Lung (tissue), 12 donors: ENCODE results near the gene SNAPC1. TPM values are rescaled to one million over a fixed set of nuclear protein-coding genes. Genes with fewer than 3 reads are reported as not detected.

Experiments
- ATAC-seq: fragments of 200-7000 bp; cut with Tn5 transposase; one replicate; pipeline ENCODE4 v1.9.1; 2020; ENCODE audit warnings: moderate number of reproducible peaks; ENCODE audit not compliant: insufficient read depth, low FRiP score
- DNase-seq, 3 donors: peaks; one replicate each; pipeline ENCODE4 v3.0.0-alpha.2; 2013 to 2017
- H3K27ac ChIP-seq, 2 donors: one replicate each; pipeline ENCODE4 v1.5.1; 2013; ENCODE audit warnings: mild to moderate bottlenecking in 2 of 2, moderate library complexity in 2 of 2, control low read depth in 1 of 2, inconsistent platforms in 1 of 2, low read depth in 1 of 2, low read length in 1 of 2
- H3K27me3 ChIP-seq, 3 donors: one replicate each; pipeline ENCODE4 v1.5.1; 2013; ENCODE audit warnings: low read length in 2 of 3; ENCODE audit not compliant: control insufficient read depth in 3 of 3, insufficient read depth in 3 of 3
- H3K36me3 ChIP-seq, 4 donors: one replicate each; pipeline ENCODE4 v1.5.1; 2013; ENCODE audit warnings: low read length in 4 of 4, mild to moderate bottlenecking in 1 of 4, moderate library complexity in 1 of 4; ENCODE audit not compliant: control insufficient read depth in 4 of 4, insufficient read depth in 4 of 4
- H3K4me1 ChIP-seq, 5 donors: one replicate each; pipeline ENCODE4 v1.5.1; 2013; ENCODE audit warnings: low read length in 5 of 5, mild to moderate bottlenecking in 2 of 5, moderate library complexity in 1 of 5; ENCODE audit not compliant: control insufficient read depth in 5 of 5, insufficient read depth in 5 of 5
- H3K4me3 ChIP-seq: one replicate; pipeline ENCODE4 v1.5.1; 2013; ENCODE audit warnings: mild to moderate bottlenecking, control low read depth, moderate library complexity
- H3K9ac ChIP-seq, 2 donors: one replicate each; pipeline ENCODE4 v1.5.1; 2013; ENCODE audit warnings: low read length in 2 of 2, control low read depth in 1 of 2; ENCODE audit not compliant: insufficient read depth in 1 of 2
- H3K9me3 ChIP-seq, 4 donors: one replicate each; pipeline ENCODE4 v1.5.1; 2013; ENCODE audit warnings: low read length in 3 of 4, mild to moderate bottlenecking in 1 of 4, moderate library complexity in 1 of 4; ENCODE audit not compliant: control insufficient read depth in 4 of 4, insufficient read depth in 3 of 4
- CTCF ChIP-seq: IDR thresholded peaks from 2 replicates; pipeline ENCODE4 v1.5.1; 2012; ENCODE audit warnings: mild to moderate bottlenecking; ENCODE audit errors: control extremely low read depth, extremely low read depth
- WGBS, 2 donors: extraction: QIAGEN DNeasy Blood & Tissue Kit; methylation state at CpG; one replicate each; pipeline ENCODE4 v1.1.7; 2013; 5-methylcytosine and 5-hydroxymethylcytosine counted together
- polyA plus RNA-seq, 2 donors: library from polyadenylated mRNA; stranded (reverse); fragments of 200-250 nt; gene quantifications; one replicate each; pipeline ENCODE4 v1.2.1, GENCODE V29; 2013
- total RNA-seq, 2 donors: library from RNA; depleted of rRNA in 1 of 2; stranded (reverse); fragments of >200 nt in 1 of 2; gene quantifications; one replicate each; pipeline ENCODE4 v1.2.1, GENCODE V29; 2014 to 2021
- donor health status: control.
- donor health status: control.
- donor health status: Bipolar disorder and iron deficiency.
- donor health status: healthy.
- donor health status: DM: yes; HTN: yes; CAD: no.

Gene SNAPC1
- total and polyA plus RNA-seq, 4 donors, result 4.2 to 9.5 (median 6.8) TPM

GRCh38 chr14:61832783-61833182 lies 70.6 kb downstream of the SNAPC1 start:
- 86 to 95% methylated on average over 3 of the region's 3 CpGs for WGBS, 2 donors
- no peak overlapping the region for H3K27ac ChIP-seq
- H3K9ac ChIP-seq, result no peak overlapping the region
- H3K36me3 ChIP-seq, result no peaks in the 10 kb centered on the region
- H3K4me3 ChIP-seq, result no peak overlapping the region
- ATAC-seq, result no peak
- H3K9me3 ChIP-seq, result no peaks in the 10 kb centered on the region
- no peak for DNase-seq
- peaks cover 0 to 2% (median 0%) of the 10 kb centered on the region in 5 donors for H3K4me1 ChIP-seq
- H3K27me3 ChIP-seq, result no peaks in the 10 kb centered on the region
- no peak for TF ChIP-seq CTCF

GRCh38 chr14:61836184-61836583 lies 74.0 kb downstream of the SNAPC1 start:
- no peaks in the 10 kb centered on the region for H3K27me3 ChIP-seq
- ATAC-seq (no peak), DNase-seq (no peak)
- peaks cover 0 to 25% (median 8%) of the 10 kb centered on the region in 5 donors for H3K4me1 ChIP-seq
- no peak overlapping the region for H3K27ac ChIP-seq
- no peak overlapping the region for H3K9ac ChIP-seq
- no peak for TF ChIP-seq CTCF
- no peaks in the 10 kb centered on the region for H3K9me3 ChIP-seq
- WGBS, 2 donors, result 85 to 86% methylated on average over 3 of the region's 3 CpGs
- H3K4me3 ChIP-seq, result no peak overlapping the region
- H3K36me3 ChIP-seq, result no peaks in the 10 kb centered on the region

GRCh38 chr14:61836807-61837206 lies 74.6 kb downstream of the SNAPC1 start:
- Histone ChIP-seq H3K9ac (no peak overlapping the region), H3K9me3 (no peaks in the 10 kb centered on the region), H3K4me1 (peaks cover 0 to 25% (median 8%) of the 10 kb centered on the region in 5 donors), H3K4me3 (no peak overlapping the region), H3K36me3 (no peaks in the 10 kb centered on the region), H3K27ac (no peak overlapping the region), H3K27me3 (no peaks in the 10 kb centered on the region)
- no peak for DNase-seq
- no peak for TF ChIP-seq CTCF
- WGBS, 2 donors, result 88 to 89% methylated on average over 1 of the region's 1 CpG
- ATAC-seq, result no peak
